ENCODE results near the gene MRPL53.

DNA sequence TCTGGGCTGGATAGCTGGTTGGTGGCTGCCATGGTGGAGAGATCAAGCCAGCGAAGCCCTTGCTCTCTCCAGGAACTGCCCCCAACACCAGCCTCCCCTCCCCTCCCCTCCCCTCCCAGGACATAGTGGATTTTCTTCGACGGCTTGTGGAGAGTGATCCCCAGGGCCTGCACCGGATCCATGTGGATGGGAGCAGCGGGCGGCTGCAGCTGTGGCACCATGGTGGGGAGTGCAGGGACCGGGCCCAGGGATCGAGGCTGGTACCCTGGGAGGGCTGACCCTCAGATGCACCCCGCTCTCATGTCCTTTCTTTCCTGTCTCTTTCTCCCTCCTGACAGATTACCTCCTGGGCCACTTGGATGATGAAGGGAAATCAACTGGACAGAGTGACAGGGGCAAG is 17.4 kb upstream of the MRPL53 start:
- TF ChIP-seq, protein P1, sequence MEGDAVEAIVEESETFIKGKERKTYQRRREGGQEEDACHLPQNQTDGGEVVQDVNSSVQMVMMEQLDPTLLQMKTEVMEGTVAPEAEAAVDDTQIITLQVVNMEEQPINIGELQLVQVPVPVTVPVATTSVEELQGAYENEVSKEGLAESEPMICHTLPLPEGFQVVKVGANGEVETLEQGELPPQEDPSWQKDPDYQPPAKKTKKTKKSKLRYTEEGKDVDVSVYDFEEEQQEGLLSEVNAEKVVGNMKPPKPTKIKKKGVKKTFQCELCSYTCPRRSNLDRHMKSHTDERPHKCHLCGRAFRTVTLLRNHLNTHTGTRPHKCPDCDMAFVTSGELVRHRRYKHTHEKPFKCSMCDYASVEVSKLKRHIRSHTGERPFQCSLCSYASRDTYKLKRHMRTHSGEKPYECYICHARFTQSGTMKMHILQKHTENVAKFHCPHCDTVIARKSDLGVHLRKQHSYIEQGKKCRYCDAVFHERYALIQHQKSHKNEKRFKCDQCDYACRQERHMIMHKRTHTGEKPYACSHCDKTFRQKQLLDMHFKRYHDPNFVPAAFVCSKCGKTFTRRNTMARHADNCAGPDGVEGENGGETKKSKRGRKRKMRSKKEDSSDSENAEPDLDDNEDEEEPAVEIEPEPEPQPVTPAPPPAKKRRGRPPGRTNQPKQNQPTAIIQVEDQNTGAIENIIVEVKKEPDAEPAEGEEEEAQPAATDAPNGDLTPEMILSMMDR (IDR thresholded peaks at IDR 0.05; ENCODE audit: insufficient read depth, low read length), result no peak
- no peak for TF ChIP-seq POLR2AphosphoS5 (IDR thresholded peaks at IDR 0.05; ENCODE audit: low read depth)
